ENCODE measurements around the gene TTYH1. TPM values are rescaled to one million over a fixed set of nuclear protein-coding genes. Genes with fewer than 3 reads are reported as not detected.
A peak's percentile ranks its signal among the peaks of the same experiment; 100 is the strongest.

Gene TTYH1
- total RNA-seq, 2 donors from 2014 or later: 0.47 to 2.4 TPM

- Histone ChIP-seq H3K36me3 (no peaks in the 10 kb centered on the region), H3K9me3 (no peaks in the 10 kb centered on the region), H3K27ac (no peak overlapping the region), H3K27me3 (no peaks in the 10 kb centered on the region), H3K4me1 (no peaks in the 10 kb centered on the region), H3K4me3 (no peak overlapping the region), H3K9ac (ENCODE audit: low read depth in 2 of 2, low read length in 2 of 2) (no peak overlapping the region)
- intact Hi-C loops (cut with DNase I): no loop called here
- no peak for DNase-seq
- TF ChIP-seq, protein P1, sequence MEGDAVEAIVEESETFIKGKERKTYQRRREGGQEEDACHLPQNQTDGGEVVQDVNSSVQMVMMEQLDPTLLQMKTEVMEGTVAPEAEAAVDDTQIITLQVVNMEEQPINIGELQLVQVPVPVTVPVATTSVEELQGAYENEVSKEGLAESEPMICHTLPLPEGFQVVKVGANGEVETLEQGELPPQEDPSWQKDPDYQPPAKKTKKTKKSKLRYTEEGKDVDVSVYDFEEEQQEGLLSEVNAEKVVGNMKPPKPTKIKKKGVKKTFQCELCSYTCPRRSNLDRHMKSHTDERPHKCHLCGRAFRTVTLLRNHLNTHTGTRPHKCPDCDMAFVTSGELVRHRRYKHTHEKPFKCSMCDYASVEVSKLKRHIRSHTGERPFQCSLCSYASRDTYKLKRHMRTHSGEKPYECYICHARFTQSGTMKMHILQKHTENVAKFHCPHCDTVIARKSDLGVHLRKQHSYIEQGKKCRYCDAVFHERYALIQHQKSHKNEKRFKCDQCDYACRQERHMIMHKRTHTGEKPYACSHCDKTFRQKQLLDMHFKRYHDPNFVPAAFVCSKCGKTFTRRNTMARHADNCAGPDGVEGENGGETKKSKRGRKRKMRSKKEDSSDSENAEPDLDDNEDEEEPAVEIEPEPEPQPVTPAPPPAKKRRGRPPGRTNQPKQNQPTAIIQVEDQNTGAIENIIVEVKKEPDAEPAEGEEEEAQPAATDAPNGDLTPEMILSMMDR (IDR thresholded peaks at IDR 0.05): no peak
These were observed 31.9 kb upstream of the TTYH1 start for GRCh38 chr19:54383330-54383729.

- Histone ChIP-seq H3K36me3 (no peaks in the 10 kb centered on the region), H3K27me3 (no peaks in the 10 kb centered on the region), H3K9me3 (no peaks in the 10 kb centered on the region), H3K4me1 (no peaks in the 10 kb centered on the region), H3K4me3 (peak overlapping the region; percentile 15), H3K9ac (ENCODE audit: low read depth in 2 of 2, low read length in 2 of 2) (peak overlapping the region in 1 of 2 donors; percentile 14), H3K27ac (peak overlapping the region; percentile 2)
- intact Hi-C loops (cut with DNase I): no loop called here
- peak; percentile 22 for DNase-seq
- TF ChIP-seq, protein P1 (IDR thresholded peaks at IDR 0.05): no peak
These were observed 27.1 kb upstream of the TTYH1 start for GRCh38 chr19:54387991-54388801.

- H3K36me3 ChIP-seq: no peaks in the 10 kb centered on the region
- peak overlapping the region; percentile 15 for H3K4me3 ChIP-seq
- H3K27me3 ChIP-seq: no peaks in the 10 kb centered on the region
- no peaks in the 10 kb centered on the region for H3K9me3 ChIP-seq
- intact Hi-C loops (cut with DNase I): no loop called here
- DNase-seq: no peak
- TF ChIP-seq, protein P1 (IDR thresholded peaks at IDR 0.05): no peak
- H3K27ac ChIP-seq: no peak overlapping the region
- H3K4me1 ChIP-seq: no peaks in the 10 kb centered on the region
- peak overlapping the region in 1 of 2 donors; percentile 14 for H3K9ac ChIP-seq (ENCODE audit: low read depth in 2 of 2, low read length in 2 of 2)
These were observed 26.5 kb upstream of the TTYH1 start for GRCh38 chr19:54388802-54389139.

GRCh38 chr19:54389553-54389952 lies 25.7 kb upstream of the TTYH1 start:
- H3K27me3 ChIP-seq: no peaks in the 10 kb centered on the region
- no peaks in the 10 kb centered on the region for H3K9me3 ChIP-seq
- TF ChIP-seq, protein P1 (IDR thresholded peaks at IDR 0.05): no peak
- intact Hi-C loops (cut with DNase I): no loop called here
- no peaks in the 10 kb centered on the region for H3K4me1 ChIP-seq
- H3K4me3 ChIP-seq: no peak overlapping the region
- H3K9ac ChIP-seq (ENCODE audit: low read depth in 2 of 2, low read length in 2 of 2): no peak overlapping the region
- no peaks in the 10 kb centered on the region for H3K36me3 ChIP-seq
- DNase-seq: no peak
- H3K27ac ChIP-seq: no peak overlapping the region

- Histone ChIP-seq H3K27me3 (no peaks in the 10 kb centered on the region), H3K9me3 (no peaks in the 10 kb centered on the region), H3K36me3 (no peaks in the 10 kb centered on the region), H3K4me1 (no peaks in the 10 kb centered on the region), H3K27ac (no peak overlapping the region), H3K4me3 (no peak overlapping the region), H3K9ac (ENCODE audit: low read depth in 2 of 2, low read length in 2 of 2) (no peak overlapping the region)
- peak; percentile 51 for DNase-seq
- TF ChIP-seq, protein P1 (IDR thresholded peaks at IDR 0.05): peak; percentile 47
- intact Hi-C loops (cut with DNase I): no loop called here
These were observed 24.2 kb upstream of the TTYH1 start for GRCh38 chr19:54390942-54391577.

Measured in colonic mucosa (tissue), 4 donors.